Keratinocyte (primary cell): ENCODE data around the gene EPHA10. TPM values are rescaled to one million over a fixed set of nuclear protein-coding genes. Genes with fewer than 3 reads are reported as not detected.

Source experiments
- DNase-seq: peaks from one replicate; pipeline ENCODE4 v3.0.0-alpha.2; 2011; ENCODE audit warnings: low read depth, missing footprints, low spot score
- FAIRE-seq: peaks from 2 replicates; lab custom pipeline; 2011; peaks lifted over from hg19 to GRCh38; lab: Jason Lieb, UNC
- H2AFZ ChIP-seq: 2 replicates; pipeline ENCODE4 v1.6.0; 2012; ENCODE audit warnings: low read length, control low read depth, inconsistent platforms; ENCODE audit not compliant: control insufficient read depth
- H3K27ac ChIP-seq: 2 replicates; pipeline ENCODE4 v1.5.1; 2011; ENCODE audit warnings: low read length; ENCODE audit not compliant: control insufficient read depth, insufficient read depth
- H3K27me3 ChIP-seq: 3 replicates; pipeline ENCODE4 v1.6.0; 2011; ENCODE audit warnings: low read length; ENCODE audit not compliant: control insufficient read depth, insufficient read depth; ENCODE audit errors: extremely low read depth
- H3K36me3 ChIP-seq, 2 experiments: 2 replicates in 1 of 2; 3 replicates in 1 of 2; pipeline ENCODE4 v1.5.1; 2011; ENCODE audit warnings: low read length in 2 of 2, mild to moderate bottlenecking in 1 of 2; ENCODE audit not compliant: control insufficient read depth in 2 of 2, insufficient read depth in 2 of 2; ENCODE audit errors: extremely low read depth in 1 of 2
- H3K4me1 ChIP-seq: 3 replicates; pipeline ENCODE4 v1.5.1; 2011; ENCODE audit warnings: low read length; ENCODE audit not compliant: control insufficient read depth, insufficient read depth; ENCODE audit errors: extremely low read depth
- H3K4me2 ChIP-seq: 3 replicates; pipeline ENCODE4 v1.6.0; 2011; ENCODE audit warnings: low read depth, low read length; ENCODE audit not compliant: control insufficient read depth, insufficient read depth; ENCODE audit errors: extremely low read depth
- H3K4me3 ChIP-seq, 3 experiments: fragments of 200-600 bp in 1 of 3; sonication (generic) in 1 of 3; 2 replicates in 2 of 3; 3 replicates in 1 of 3; pipeline ENCODE4 v1.5.1; 2011 to 2016; ENCODE audit warnings: low read length in 3 of 3, mild to moderate bottlenecking in 3 of 3, control low read depth in 2 of 3, inconsistent platforms in 1 of 3, low read depth in 1 of 3, mixed read lengths in 1 of 3, mixed run types in 1 of 3, moderate library complexity in 1 of 3; ENCODE audit not compliant: control insufficient read depth in 2 of 3, insufficient read depth in 2 of 3; ENCODE audit errors: extremely low read depth in 1 of 3
- H3K79me2 ChIP-seq: 2 replicates; pipeline ENCODE4 v1.6.0; 2012; ENCODE audit warnings: low read length; ENCODE audit not compliant: control insufficient read depth, insufficient read depth
- H3K9ac ChIP-seq: 3 replicates; pipeline ENCODE4 v1.6.0; 2011; ENCODE audit warnings: low read length; ENCODE audit not compliant: control insufficient read depth, insufficient read depth; ENCODE audit errors: extremely low read depth
- H3K9me1 ChIP-seq: 3 replicates; pipeline ENCODE4 v1.6.0; 2011; ENCODE audit warnings: low read length; ENCODE audit not compliant: control insufficient read depth, insufficient read depth; ENCODE audit errors: extremely low read depth
- H3K9me3 ChIP-seq: 2 replicates; pipeline ENCODE4 v1.5.1; 2012; ENCODE audit warnings: low read depth, low read length; ENCODE audit not compliant: control insufficient read depth
- H4K20me1 ChIP-seq: 3 replicates; pipeline ENCODE4 v1.6.0; 2011; ENCODE audit warnings: low read length; ENCODE audit not compliant: control insufficient read depth, insufficient read depth; ENCODE audit errors: extremely low read depth
- EZH2 ChIP-seq: IDR thresholded peaks from one replicate; pipeline ENCODE4 v1.6.1; 2012; ENCODE audit warnings: inconsistent platforms, mild to moderate bottlenecking, low read length, moderate library complexity
- dilution Hi-C: fragments of 300-500 bp; cut with MboI; formaldehyde crosslinking; loops from one replicate; pipeline ENCODE4 v1.7.0; 2020; ENCODE audit warnings: low sequenced_read_pairs; ENCODE audit not compliant: extremely low pct_ligation_motif_present
- polyA plus RNA-seq, 5 experiments: library from polyadenylated mRNA; depleted of rRNA in 3 of 5; stranded (reverse) in 3 of 5; stranded (forward) in 1 of 5; unstranded in 1 of 5; fragments of >200 nt; gene quantifications; 1 replicate in 1 of 5; 2 replicates in 3 of 5; 3 replicates in 1 of 5; pipeline versions ENCODE4 v1.2.1 to v1.2.3, GENCODE V29; 2011 to 2012; ENCODE audit warnings: missing spikeins in 2 of 5, low read depth in 1 of 5, low replicate concordance in 1 of 5
- small RNA-seq, 3 experiments: library from RNA; depleted of rRNA; stranded (forward); fragments of <200 nt; gene quantifications; one replicate each; pipeline ENCODE3, GENCODE V24; 2012; ENCODE audit warnings: low read depth in 3 of 3, low replicate concordance in 1 of 3; ENCODE audit not compliant: insufficient read length in 3 of 3
- TF ChIP-seq, protein P1 (sequence below), 3 experiments: IDR thresholded peaks in 1 of 3; conservative IDR thresholded peaks in 1 of 3; optimal IDR thresholded peaks in 1 of 3; 2 replicates in 2 of 3; 3 replicates in 1 of 3; pipeline versions ENCODE3 to v1.5.1; 2011; ENCODE audit warnings: low read length in 3 of 3, mild to moderate bottlenecking in 3 of 3, moderate library complexity in 2 of 3, control low read depth in 1 of 3, inconsistent platforms in 1 of 3; ENCODE audit not compliant: insufficient read depth in 2 of 3; ENCODE audit errors: extremely low read depth in 1 of 3

EPHA10 gene
- polyA plus RNA-seq, 1 donor (not counting 4 experiments of a cell fraction or from before 2014, with no cell fraction given) = not detected

DNA sequence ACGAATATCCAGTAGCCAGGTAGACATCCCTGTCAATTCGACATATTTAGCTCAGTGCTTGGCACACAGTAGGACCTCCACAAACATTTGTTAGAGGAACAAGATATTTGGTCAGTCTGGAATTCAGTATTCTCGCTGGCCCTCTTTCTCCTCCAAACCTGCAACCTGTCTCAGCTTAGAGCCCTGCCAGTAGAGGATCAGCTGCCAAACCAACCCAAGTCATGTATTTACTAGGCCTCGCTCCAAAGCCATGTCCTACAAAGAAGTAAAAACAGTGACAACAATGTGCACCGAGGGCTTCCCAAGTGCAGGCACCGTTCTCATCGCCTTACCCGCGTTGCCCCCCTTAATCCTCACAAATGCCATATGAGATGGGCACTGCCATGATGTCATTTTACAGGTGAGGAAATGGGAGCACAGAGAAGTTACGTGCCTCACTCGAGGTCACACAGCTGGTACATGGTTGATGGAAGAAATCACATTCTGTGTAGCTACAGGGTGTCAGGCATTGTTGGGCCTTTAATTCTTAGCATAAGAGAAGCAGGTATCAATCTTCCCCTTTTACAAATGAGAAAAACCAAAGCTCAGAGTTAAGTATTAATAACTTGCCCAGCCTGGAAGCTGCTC is 98.6 kb downstream of the EPHA10 start:
- H3K4me2 ChIP-seq = no peak overlapping the region

More for the DNA sequence above, 98.6 kb downstream of the EPHA10 start:
- Histone ChIP-seq H3K4me1 (peaks cover 8% of the 10 kb centered on the region), H3K36me3 (no peaks in the 10 kb centered on the region), H3K27me3 (peaks cover 20% of the 10 kb centered on the region), H3K9me3 (no peaks in the 10 kb centered on the region), H4K20me1 (no peaks in the 10 kb centered on the region), H3K27ac (no peak overlapping the region), H3K4me3 (no peak overlapping the region), H2AFZ (no peak overlapping the region), H3K79me2 (no peaks in the 10 kb centered on the region), H3K9ac (no peak overlapping the region), H3K9me1 (no peaks in the 10 kb centered on the region)
- FAIRE-seq = no peak
- DNase-seq = no peak
- dilution Hi-C loops = no loop called here
- TF ChIP-seq EZH2 = no peak
- TF ChIP-seq, protein P1, sequence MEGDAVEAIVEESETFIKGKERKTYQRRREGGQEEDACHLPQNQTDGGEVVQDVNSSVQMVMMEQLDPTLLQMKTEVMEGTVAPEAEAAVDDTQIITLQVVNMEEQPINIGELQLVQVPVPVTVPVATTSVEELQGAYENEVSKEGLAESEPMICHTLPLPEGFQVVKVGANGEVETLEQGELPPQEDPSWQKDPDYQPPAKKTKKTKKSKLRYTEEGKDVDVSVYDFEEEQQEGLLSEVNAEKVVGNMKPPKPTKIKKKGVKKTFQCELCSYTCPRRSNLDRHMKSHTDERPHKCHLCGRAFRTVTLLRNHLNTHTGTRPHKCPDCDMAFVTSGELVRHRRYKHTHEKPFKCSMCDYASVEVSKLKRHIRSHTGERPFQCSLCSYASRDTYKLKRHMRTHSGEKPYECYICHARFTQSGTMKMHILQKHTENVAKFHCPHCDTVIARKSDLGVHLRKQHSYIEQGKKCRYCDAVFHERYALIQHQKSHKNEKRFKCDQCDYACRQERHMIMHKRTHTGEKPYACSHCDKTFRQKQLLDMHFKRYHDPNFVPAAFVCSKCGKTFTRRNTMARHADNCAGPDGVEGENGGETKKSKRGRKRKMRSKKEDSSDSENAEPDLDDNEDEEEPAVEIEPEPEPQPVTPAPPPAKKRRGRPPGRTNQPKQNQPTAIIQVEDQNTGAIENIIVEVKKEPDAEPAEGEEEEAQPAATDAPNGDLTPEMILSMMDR (optimal IDR thresholded peaks at IDR 0.05 in 1 of 3, IDR thresholded peaks at IDR 0.05 in 1 of 3, conservative IDR thresholded peaks at IDR 0.05 in 1 of 3; ENCODE audit: extremely low read depth in 1 of 3, insufficient read depth in 2 of 3, low read length in 3 of 3) = no peak

Small RNAs within 50 kb of the gene (small RNA-seq; reads per million reads assigned to genes)
- 0 reads per million in 3 experiments for gene RF00019

Other genes starting within 250 kb of the EPHA10 start
- 6.7 to 8.9 TPM (median 7.1 TPM) in 3 replicates for gene SNIP1, start 210.8 kb downstream of the EPHA10 start, polyA plus RNA-seq
- 0.06 to 0.14 TPM (median 0.06 TPM) in 3 replicates for gene DNALI1, start 208.2 kb downstream of the EPHA10 start, polyA plus RNA-seq
- 49.7 to 81.0 TPM (median 52.7 TPM) in 3 replicates for gene GNL2, start 169.2 kb downstream of the EPHA10 start, polyA plus RNA-seq
- gene RSPO1, start 130.2 kb downstream of the EPHA10 start, polyA plus RNA-seq = not detected in 3 replicates
- 3.7 to 22.1 TPM (median 15.1 TPM) in 3 replicates for gene CDCA8, start 72.6 kb downstream of the EPHA10 start, polyA plus RNA-seq
- 0.32 to 0.72 TPM (median 0.37 TPM) in 3 replicates for gene MANEAL, start 28.7 kb upstream of the EPHA10 start, polyA plus RNA-seq
- 22.2 to 46.0 TPM (median 25.8 TPM) in 3 replicates for gene C1orf122, start 42.7 kb upstream of the EPHA10 start, polyA plus RNA-seq
- 21.7 to 26.8 TPM (median 22.2 TPM) in 3 replicates for gene YRDC, start 43.1 kb upstream of the EPHA10 start, polyA plus RNA-seq
- gene MTF1, start 94.5 kb upstream of the EPHA10 start, polyA plus RNA-seq = 10.5 to 13.1 TPM (median 10.7 TPM) in 3 replicates
- gene INPP5B, start 181.9 kb upstream of the EPHA10 start, polyA plus RNA-seq = 3.4 to 6.4 TPM (median 6.0 TPM) in 3 replicates
- 26.4 to 47.0 TPM (median 44.5 TPM) in 3 replicates for gene SF3A3, start 224.9 kb upstream of the EPHA10 start, polyA plus RNA-seq
- gene FHL3, start 240.4 kb upstream of the EPHA10 start, polyA plus RNA-seq = 5.1 to 24.6 TPM (median 5.2 TPM) in 3 replicates
- 24.1 to 50.0 TPM (median 49.1 TPM) in 3 replicates for gene UTP11, start 247.6 kb upstream of the EPHA10 start, polyA plus RNA-seq